Osteoblast (primary cell): ENCODE measurements around the gene PRRT1B. TPM values are rescaled to one million over a fixed set of nuclear protein-coding genes. Genes with fewer than 3 reads are reported as not detected.

Experiments
- DNase-seq: peaks from one replicate; pipeline ENCODE4 v3.0.0; 2011; ENCODE audit warnings: low spot score, mixed read lengths; ENCODE audit not compliant: insufficient read length; ENCODE audit errors: missing footprints
- H2AFZ ChIP-seq: 2 replicates; pipeline ENCODE4 v1.6.0; 2011; ENCODE audit warnings: mild to moderate bottlenecking, low read length
- H3K27ac ChIP-seq: 2 replicates; pipeline ENCODE4 v1.5.1; 2011; ENCODE audit warnings: mild to moderate bottlenecking, low read depth, low read length, moderate library complexity
- H3K27me3 ChIP-seq: 2 replicates; pipeline ENCODE4 v1.6.0; 2012; ENCODE audit warnings: mild to moderate bottlenecking, control low read depth, inconsistent platforms, low read length, moderate library complexity; ENCODE audit not compliant: insufficient read depth
- H3K36me3 ChIP-seq: 2 replicates; pipeline ENCODE4 v1.5.1; 2011; ENCODE audit warnings: mild to moderate bottlenecking, low read length, control low read depth, moderate library complexity; ENCODE audit not compliant: insufficient read depth
- H3K4me1 ChIP-seq: 2 replicates; pipeline ENCODE4 v1.5.1; 2011; ENCODE audit warnings: mild to moderate bottlenecking, low read length, control low read depth, moderate library complexity; ENCODE audit not compliant: insufficient read depth
- H3K4me2 ChIP-seq: 2 replicates; pipeline ENCODE4 v1.6.0; 2011; ENCODE audit warnings: mild to moderate bottlenecking, low read length; ENCODE audit not compliant: insufficient read depth
- H3K4me3 ChIP-seq: fragments of 200-600 bp; sonication (generic); 3 replicates; pipeline ENCODE4 v1.5.1; 2012; ENCODE audit warnings: mild to moderate bottlenecking, low read length, inconsistent platforms; ENCODE audit not compliant: insufficient read depth
- H3K79me2 ChIP-seq: 2 replicates; pipeline ENCODE4 v1.6.0; 2012; ENCODE audit warnings: mild to moderate bottlenecking, low read length, control low read depth, inconsistent platforms; ENCODE audit not compliant: insufficient read depth
- H3K9me3 ChIP-seq: 2 replicates; pipeline ENCODE4 v1.5.1; 2011; ENCODE audit warnings: low read depth, low read length, control low read depth
- H4K20me1 ChIP-seq: 2 replicates; pipeline ENCODE4 v1.6.0; 2012; ENCODE audit warnings: mild to moderate bottlenecking, low read length, control low read depth; ENCODE audit not compliant: insufficient read depth
- total RNA-seq: library from RNA; depleted of rRNA; stranded (reverse); fragments of >200 nt; gene quantifications from 2 replicates; pipeline ENCODE4 v1.2.3, GENCODE V29; 2012
- TF ChIP-seq, protein P1 (sequence below): IDR thresholded peaks from 2 replicates; pipeline ENCODE4 v1.5.1; 2011; ENCODE audit warnings: mild to moderate bottlenecking, low read depth, low read length, moderate library complexity; ENCODE audit errors: extremely low read depth

PRRT1B gene
- total RNA-seq, 1 donor, result not detected

DNA sequence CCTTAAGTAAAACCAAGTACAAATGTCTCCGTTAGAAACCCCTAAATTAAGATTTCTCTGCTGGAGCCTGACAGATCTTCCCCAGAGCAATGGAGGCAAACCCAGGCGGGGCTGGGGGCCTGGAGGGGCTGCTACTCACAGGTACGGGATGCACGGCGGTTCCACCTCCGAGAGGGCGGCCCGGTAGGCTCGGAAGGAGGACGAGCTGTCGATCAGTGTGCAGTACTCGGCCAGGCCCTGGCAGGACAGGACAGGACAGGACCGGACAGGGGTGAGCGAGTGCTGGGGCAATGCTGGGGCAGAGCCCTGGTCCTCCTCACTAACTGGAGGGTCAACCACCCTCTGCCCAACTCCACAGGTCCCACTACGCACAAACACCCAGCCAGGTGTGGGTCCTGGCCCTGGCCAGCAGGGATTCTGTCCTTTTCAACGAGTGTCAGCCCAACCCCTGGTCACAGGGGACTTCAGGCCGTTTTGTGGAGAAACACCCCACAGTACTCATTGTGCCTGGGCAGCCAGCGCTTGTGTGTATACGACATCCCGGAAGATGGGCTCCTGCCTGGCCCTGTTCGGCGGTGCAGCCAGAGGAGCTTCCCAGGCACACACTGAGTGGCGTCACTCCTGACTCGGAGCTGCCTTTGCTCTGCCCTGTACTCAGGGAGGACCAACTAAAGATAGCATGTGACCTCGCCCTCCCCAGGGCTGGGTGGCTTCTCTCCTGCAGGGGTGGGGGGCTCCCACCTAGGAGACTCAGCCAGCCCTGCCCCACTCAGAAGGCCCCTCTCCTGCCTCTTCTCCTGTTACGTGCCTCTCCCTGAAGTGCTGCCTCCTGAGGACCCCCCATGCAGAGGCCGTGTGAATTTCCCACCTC is 37.4 kb downstream of the PRRT1B start:
- no peaks in the 10 kb centered on the region for H3K79me2 ChIP-seq
- no peak overlapping the region for H3K27ac ChIP-seq
- no peaks in the 10 kb centered on the region for H3K27me3 ChIP-seq
- H3K4me1 ChIP-seq, result no peaks in the 10 kb centered on the region
- peak; percentile 58 for DNase-seq
- H3K36me3 ChIP-seq, result peaks cover 23% of the 10 kb centered on the region
- H4K20me1 ChIP-seq, result no peaks in the 10 kb centered on the region
- no peak overlapping the region for H3K4me3 ChIP-seq
- no peak overlapping the region for H3K4me2 ChIP-seq
- no peak overlapping the region for H2AFZ ChIP-seq
- TF ChIP-seq, protein P1, sequence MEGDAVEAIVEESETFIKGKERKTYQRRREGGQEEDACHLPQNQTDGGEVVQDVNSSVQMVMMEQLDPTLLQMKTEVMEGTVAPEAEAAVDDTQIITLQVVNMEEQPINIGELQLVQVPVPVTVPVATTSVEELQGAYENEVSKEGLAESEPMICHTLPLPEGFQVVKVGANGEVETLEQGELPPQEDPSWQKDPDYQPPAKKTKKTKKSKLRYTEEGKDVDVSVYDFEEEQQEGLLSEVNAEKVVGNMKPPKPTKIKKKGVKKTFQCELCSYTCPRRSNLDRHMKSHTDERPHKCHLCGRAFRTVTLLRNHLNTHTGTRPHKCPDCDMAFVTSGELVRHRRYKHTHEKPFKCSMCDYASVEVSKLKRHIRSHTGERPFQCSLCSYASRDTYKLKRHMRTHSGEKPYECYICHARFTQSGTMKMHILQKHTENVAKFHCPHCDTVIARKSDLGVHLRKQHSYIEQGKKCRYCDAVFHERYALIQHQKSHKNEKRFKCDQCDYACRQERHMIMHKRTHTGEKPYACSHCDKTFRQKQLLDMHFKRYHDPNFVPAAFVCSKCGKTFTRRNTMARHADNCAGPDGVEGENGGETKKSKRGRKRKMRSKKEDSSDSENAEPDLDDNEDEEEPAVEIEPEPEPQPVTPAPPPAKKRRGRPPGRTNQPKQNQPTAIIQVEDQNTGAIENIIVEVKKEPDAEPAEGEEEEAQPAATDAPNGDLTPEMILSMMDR, result no peak
- H3K9me3 ChIP-seq, result no peaks in the 10 kb centered on the region

DNA sequence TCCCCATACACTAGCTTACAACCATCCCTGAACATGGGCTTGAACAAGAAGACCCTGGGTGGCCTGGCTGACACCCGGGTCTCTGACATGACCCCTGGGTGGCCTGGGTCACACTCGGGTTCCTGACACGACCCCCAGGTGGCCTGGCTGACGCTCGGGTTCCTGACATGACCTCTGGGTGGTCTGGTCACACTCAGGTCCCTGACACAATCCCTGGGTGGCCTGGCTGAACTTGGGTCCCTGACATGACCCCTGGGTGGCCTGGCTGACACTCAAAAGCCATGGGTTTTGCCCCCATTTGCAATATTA is 38.0 kb downstream of the PRRT1B start:
- no peak overlapping the region for H3K4me2 ChIP-seq
- H3K27me3 ChIP-seq, result no peaks in the 10 kb centered on the region
- peaks cover 26% of the 10 kb centered on the region for H3K36me3 ChIP-seq
- DNase-seq, result peak; percentile 17
- H3K4me3 ChIP-seq, result no peak overlapping the region
- no peak overlapping the region for H3K27ac ChIP-seq
- no peaks in the 10 kb centered on the region for H3K9me3 ChIP-seq
- TF ChIP-seq, protein P1, result no peak
- no peaks in the 10 kb centered on the region for H3K4me1 ChIP-seq
- no peak overlapping the region for H2AFZ ChIP-seq
- H4K20me1 ChIP-seq, result no peaks in the 10 kb centered on the region
- no peaks in the 10 kb centered on the region for H3K79me2 ChIP-seq

DNA sequence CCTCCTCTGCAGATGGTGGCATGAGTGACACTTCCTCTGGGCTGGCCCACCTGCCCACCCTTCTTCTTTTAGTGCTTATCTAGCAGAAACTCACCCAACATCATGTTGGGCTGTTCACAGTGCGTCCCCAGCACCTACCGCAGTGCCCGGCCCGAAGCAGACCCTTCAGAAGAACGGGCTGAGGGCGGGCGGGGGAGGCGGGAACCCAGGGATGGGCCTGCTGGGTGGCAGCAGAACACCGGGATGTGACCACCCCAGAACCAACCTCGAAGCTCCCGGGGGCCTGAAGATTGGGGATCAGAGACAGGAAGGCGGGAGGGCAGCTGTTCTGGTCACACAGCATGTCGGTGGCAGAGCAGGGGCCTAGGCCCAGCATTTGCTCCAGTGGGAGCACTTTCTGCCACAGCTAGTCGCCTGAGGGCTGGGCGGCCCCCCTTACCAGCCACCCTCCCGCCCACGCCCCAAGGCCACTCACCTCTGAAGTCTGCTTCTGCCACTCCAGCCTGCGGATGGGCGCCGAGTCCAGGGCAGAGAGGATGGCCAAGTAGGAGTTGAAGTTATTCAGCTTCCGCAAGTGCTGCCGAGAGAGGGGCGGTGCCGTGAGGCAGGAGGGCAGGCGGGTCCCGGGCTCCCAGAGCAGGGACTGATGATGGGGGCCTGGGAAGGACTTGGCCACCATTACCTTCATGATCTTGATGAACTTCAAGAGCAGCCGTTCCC is 38.7 kb downstream of the PRRT1B start:
- Histone ChIP-seq H3K9me3 (no peaks in the 10 kb centered on the region), H3K27ac (no peak overlapping the region), H3K4me3 (no peak overlapping the region), H3K4me2 (no peak overlapping the region), H3K4me1 (no peaks in the 10 kb centered on the region), H3K36me3 (peaks cover 29% of the 10 kb centered on the region), H4K20me1 (no peaks in the 10 kb centered on the region), H3K27me3 (no peaks in the 10 kb centered on the region), H3K79me2 (no peaks in the 10 kb centered on the region), H2AFZ (no peak overlapping the region)
- peak; percentile 51 for DNase-seq
- TF ChIP-seq, protein P1, result no peak

DNA sequence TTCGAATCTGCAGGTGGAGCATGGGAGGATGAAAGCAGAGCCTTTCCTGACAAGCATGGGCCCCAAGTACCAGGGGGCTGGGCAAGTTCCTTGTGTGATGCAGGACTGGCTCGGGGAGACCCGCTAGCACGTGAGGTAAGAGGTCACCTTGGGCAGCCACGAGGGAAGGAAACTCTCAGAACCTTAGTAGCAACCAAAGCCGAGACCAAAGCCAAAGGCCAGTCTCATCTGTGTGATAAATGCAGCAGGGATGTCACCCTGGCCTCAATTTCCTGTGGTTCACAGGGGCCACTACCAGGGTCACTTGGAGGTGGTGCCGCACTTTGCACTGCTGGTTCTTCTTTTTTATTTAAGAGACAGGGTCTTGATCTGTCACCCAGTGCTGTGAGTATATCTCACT is 39.5 kb downstream of the PRRT1B start:
- no peaks in the 10 kb centered on the region for H3K79me2 ChIP-seq
- no peaks in the 10 kb centered on the region for H3K4me1 ChIP-seq
- no peaks in the 10 kb centered on the region for H3K9me3 ChIP-seq
- H3K27me3 ChIP-seq, result no peaks in the 10 kb centered on the region
- TF ChIP-seq, protein P1, result no peak
- no peak overlapping the region for H3K27ac ChIP-seq
- H3K4me2 ChIP-seq, result no peak overlapping the region
- no peaks in the 10 kb centered on the region for H4K20me1 ChIP-seq
- H2AFZ ChIP-seq, result no peak overlapping the region
- peak; percentile 76 for DNase-seq
- no peak overlapping the region for H3K4me3 ChIP-seq
- H3K36me3 ChIP-seq, result peaks cover 29% of the 10 kb centered on the region
